ENCODE results near the gene KRT31.

DNA sequence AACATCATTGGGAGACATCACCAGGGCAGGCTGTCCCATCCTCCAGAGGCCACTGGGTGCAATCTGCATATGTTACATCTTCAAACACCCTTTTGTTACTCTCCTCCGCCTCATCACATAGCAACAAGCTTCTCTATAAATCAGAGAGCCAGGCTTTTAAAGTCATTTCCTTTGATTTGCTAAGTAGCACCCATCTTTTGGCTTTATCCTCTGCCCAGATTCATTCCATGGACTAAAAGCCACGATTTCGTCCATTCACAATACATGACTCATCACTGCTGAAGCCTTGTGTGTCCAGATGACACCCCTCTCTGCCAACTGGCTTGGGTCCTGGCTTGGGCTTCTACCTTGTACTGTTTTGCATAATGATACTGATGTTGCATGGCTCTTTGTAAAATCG is 45.3 kb upstream of the KRT31 start:
- TF ChIP-seq CTCF (IDR thresholded peaks at IDR 0.05) (no peak), EZH2 (IDR thresholded peaks at IDR 0.05; ENCODE audit: borderline replicate concordance, insufficient read depth, low read depth, low read length, poor library complexity, severe bottlenecking) (no peak)

All from B cell (primary cell).